CD4-positive, alpha-beta T cell treated with Interleukin-6 for 4 hours (primary cell): Measurements from ENCODE around the gene UBAP2.

ENCODE experiments used
- DNase-seq: peaks from one replicate; pipeline ENCODE4 v3.0.0-alpha.2; 2020; ENCODE audit warnings: mixed read lengths

Gene UBAP2

DNA sequence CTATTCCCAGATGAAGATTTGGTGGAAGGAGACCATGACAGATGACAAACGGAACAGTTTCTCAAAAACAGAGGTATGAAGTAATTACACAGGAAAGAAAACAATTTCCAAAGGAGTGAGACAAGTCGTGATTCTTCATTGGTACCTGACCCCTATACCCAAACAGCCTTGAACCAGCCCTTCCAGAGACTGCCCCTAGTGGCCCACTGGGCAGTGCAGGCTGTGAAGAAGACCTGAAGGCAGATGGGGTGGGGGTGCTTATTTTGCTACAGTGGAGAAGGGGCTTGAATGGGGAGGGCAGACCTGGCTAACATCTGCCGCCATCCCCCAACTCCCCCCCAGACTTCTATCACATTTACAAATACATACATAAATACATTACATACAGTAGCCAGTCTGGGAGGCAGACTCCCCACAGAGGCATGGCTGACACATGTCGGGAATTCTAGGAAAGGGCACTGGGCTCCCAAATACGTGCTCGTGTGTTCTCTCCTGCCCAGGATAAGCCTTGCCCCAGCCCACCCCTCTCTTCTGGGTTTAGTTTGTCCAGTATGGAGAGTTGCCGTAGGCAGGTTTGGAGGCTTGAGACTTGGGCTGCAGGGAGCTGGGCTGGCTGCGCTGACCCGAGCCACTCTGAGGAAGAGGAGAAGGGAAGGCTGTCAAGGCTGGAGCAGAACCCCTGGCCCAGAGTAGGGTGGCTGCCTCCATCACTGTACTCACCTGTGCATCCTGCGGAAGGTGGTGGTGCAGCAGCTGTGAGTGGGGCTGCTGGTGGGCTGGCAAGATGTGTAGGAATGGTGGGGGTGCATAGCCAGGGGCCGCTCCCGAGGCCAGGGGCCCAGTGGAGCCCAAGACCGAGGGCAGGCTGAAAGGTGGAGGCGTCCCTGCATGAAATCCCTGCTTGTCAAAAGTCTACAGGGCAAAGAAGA, 126.5 kb downstream of the UBAP2 start:
- DNase-seq: peak; percentile 13

- no peak for DNase-seq
Observed at GRCh38 chr9:33919276-33919897, 129.3 kb downstream of the UBAP2 start.

- no peak for DNase-seq
Observed at GRCh38 chr9:33917036-33917435, 131.7 kb downstream of the UBAP2 start.

GRCh38 chr9:33914887-33915628, 133.6 kb downstream of the UBAP2 start:
- DNase-seq: no peak

DNA sequence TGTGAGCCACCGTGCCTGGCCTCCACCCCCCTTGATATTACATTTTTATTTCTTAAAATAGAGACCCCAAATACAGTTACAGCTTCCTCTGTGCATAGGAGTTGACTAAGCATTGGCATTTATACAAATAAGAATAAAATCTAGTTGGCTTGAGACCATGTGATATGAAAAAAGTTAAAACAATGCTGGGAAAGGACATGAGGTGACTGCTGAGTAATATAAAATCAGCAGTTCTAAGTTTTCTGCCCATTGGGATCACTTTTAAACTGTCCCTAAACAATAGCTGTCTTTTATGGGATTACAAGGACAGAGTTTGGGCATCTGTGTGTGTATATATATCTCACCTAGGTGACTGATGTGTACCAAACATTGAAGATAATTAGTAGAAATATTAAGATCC, 135.1 kb downstream of the UBAP2 start:
- no peak for DNase-seq

GRCh38 chr9:33908749-33909148, 139.9 kb downstream of the UBAP2 start:
- DNase-seq: no peak

DNA sequence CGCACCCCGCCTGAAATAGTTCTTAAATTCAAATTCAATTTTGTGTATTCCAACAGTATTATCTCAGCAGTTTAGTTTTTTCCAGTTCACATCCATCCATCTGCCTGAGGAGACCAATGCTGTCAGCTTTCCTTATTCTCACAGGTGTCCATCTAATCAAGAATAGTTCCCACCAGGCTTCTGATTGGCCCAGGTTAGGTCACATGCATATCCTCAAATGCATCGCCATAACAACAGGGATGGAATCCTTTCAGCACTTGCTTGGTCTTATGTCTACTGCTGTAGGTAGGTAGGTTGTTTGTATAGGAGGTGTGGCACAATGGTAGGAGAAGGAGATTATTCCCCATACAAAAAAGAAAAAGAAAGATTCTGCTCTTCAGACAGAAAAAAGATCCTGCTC, 140.6 kb downstream of the UBAP2 start:
- no peak for DNase-seq

DNA sequence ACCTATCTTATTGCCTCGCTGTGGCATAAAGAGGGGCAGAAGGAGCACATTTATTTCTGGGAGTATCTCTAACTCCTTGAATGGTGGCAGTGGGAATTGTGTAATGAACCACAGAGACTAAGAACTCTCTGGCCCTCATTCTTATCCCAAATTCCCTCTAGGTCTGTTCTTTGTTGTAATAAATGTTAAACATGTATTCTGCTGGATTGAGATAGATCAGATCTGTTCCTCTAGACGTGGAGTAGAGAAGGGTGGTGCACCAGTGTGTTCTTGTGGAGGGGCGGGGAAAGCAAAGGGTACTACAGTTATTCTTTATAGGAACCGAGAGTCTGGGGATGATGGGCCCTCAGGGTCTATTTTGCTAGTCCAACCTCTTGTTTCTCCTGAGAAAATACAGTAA, 141.3 kb downstream of the UBAP2 start:
- no peak for DNase-seq

DNA sequence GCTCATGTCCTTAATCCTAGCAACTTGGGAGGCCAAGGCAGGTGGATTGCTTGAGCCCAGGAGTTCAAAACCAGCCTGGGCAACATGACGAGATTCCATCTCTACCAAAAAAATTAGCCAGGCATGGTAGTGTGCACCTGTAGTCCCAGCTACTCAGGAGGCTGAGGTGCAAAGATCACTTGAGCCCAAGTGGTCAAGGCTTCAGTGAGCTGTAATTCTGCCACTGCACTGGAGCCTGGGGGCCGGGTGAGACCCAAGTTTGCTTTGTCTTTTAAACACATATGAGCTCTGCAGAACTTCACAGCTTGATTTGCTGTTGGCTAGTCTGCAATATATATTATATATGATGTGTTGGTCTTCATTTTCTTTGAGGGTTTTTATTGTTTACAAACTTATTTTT, 141.9 kb downstream of the UBAP2 start:
- no peak for DNase-seq

DNA sequence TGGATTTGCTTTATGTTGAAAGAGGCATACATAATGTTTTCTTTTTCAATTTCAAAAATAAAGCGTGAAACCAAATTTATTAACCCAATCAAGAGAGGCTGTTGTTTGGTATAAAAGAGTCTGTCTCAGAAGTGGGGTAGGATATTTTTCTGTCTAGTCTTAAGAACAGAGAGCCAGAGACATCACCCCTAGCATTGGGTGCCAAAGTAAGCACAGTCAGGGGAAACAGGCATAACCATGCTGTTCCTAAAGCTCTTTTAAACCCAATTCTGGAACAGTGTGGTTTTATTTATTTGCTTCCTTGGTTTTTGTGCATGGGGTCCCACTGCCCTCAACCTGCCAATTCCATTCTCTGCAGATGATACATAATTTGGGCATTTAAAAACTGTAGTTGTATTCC, 143.6 kb downstream of the UBAP2 start:
- DNase-seq: no peak

DNA sequence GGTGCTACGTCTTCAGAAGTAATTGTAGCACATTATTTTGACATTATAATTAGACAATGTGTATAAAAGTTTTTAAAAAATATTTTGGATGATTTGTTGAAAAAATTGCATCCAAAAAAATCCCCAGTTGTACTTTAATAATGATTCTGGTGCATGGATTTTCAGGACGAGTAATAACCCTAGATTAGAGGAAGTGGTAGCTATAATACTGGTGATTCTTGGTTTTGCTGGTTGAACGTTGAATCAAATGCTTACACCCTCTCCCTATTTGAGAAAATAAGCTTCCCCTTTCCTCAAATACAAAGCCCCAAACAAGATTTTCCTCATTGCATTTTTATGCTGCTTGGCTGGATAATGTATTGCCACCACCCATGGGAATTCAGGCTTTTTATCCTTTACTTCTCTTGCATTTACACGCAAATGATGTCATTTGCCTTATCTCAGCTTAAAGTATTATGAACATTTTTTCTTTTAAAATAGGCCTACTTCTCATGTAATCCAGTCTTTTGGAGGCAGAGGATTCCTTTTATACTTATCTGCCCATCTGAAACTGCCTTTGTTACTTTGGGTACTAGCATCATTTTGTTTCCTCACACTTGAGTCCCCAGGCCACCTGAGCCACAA, 145.4 kb downstream of the UBAP2 start:
- no peak for DNase-seq

DNA sequence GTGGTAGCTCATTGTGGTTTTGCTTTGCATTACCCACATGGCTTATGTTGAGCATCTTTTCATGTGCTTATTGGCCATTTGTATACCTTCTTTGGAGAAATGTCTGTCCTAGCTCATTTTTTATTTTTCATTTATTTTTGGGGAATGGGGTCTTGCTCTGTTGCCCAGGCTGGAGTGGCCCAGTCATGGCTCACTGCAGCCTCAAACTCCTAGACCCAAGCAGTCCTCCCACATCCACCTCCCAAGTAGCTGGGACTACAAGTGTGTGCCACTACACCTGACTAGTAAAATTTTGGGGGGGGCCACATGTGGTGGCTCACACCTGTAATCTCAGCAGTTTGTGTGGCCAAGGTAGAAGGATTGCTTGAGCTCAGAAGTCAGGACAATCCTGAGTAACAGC, 154.4 kb downstream of the UBAP2 start:
- DNase-seq: no peak

- no peak for DNase-seq
Observed at GRCh38 chr9:33893861-33894260, 154.8 kb downstream of the UBAP2 start.

- DNase-seq: no peak
Observed at GRCh38 chr9:33885948-33886347, 162.7 kb downstream of the UBAP2 start.

- DNase-seq: no peak
Observed at GRCh38 chr9:33884856-33885701, 163.6 kb downstream of the UBAP2 start.

DNA sequence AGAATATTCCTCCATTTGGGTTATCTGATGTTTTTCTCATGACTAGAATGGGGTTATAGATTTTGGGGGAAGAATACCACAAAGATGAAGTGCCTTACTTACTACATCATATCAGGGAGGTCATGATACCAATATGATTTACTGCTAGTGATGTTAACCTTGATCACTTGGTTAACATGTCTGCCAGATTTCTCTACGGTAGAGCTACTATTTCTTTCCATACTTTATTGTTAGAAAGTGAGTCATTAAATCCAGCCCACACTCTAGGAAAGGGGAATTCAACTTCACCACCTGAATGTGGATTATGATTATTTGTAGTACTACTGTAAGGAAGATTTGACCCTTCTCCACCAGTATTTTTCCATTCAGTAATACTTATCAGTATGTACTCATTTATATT, 167.1 kb downstream of the UBAP2 start:
- no peak for DNase-seq

DNA sequence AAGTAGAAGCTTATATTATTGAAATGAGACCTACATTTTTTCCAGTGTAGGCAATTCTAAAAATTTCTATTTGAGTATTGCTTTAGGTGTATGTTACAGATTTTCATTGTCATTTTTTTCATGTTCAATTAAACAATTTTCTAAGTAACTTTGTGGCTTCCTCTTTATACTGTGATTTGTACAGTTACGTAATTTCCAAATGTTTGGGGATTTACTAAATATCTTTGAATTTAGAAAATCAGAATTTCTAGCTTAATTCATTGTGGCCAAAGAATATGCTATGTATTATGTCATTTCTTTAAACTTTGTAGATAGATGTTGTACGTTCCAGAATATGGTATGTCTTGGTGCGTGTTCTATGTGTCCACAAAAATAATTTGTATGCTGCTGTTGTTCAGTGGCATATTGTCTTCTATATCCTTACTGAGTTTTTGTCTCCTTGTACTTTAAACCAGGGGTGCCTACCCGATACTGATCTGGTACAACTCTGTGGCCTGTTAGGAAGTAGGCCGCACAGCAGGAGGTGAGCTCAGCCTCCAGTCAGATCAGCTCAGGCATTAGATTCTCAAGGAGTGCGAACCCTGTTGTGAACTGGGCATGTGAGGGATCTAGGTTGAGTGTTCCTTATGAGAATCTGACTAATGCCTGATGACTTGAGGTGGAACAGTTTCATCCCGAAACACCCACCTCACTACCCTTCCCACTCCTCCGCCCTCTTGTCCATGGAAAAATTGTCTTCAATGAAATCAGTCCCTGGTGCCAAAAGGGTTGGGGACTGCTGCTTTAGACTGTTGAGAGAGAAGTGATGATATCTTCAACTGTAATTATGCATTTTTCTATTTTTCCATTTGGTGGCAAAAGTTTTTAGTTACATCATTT, 168.2 kb downstream of the UBAP2 start:
- DNase-seq: no peak

DNA sequence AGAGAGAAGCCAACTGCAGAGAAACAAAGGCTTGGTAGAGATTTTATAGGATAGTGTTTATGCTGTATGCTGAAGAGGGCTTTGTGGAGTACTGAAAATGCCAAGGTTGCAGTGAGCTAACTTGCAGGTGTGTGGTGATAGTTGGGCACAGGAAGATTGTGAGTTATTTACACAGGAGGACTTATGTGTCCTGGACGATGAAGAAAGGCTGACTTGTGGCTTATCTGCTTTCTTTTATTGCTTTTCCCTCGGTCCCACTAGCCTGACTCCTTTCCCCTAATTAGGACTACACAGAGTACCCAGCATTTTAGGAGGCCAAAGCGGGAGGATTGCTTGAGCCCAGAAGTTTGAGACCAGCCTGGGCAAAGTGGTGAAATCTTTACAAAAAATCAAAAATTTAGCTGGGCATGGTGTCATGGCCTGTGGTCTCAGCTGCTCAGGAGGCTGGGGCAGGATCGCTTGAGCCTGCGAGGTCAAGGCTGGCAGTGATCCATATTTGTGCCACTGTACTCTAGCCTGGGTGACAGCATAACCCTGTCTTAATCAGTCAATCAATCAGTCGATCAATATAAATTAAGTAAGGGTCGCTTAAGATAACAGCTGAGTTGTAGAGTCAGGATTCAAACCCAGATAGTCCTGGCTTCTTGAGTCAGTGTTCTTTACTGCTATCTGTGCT, 169.9 kb downstream of the UBAP2 start:
- no peak for DNase-seq

DNA sequence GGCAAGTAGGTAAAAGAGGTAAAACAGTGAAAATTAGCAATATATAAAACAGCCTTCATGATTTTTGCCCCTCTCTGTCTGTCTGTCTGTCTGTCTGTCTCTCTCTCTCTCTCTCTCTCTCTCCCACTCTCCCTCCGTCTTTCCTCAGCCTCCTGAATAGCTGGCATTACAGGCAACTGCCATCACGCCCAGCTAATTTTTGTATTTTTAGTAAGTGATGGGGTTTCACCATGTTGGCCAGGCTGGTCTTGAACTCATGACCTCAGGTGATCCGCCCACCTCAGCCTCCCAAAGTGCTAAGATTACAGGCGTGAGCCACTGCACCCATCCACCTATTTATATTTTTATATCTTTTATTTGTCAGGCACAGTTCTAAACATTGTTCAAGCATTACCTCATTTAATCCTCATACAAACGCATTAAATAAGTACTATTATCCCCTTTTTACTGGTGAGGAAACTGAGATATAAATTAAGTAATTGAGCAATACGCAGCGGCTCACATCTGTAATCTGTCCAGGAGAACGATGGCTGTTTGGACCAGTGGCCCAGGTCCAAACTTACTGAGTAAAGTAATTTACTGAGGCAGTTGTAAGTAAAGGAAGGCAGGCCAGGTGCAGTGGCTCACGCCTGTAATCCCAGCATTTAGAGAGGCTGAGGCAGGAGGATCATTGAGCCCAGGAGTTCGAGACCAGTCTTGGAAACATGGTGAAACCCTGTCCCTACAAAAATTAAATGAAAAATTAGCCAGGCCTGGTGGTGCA, 170.8 kb downstream of the UBAP2 start:
- DNase-seq: no peak
